ENCODE data around the gene CDH4. TPM values are rescaled to one million over a fixed set of nuclear protein-coding genes. Genes with fewer than 3 reads are reported as not detected.

Gene CDH4
- total and polyA plus RNA-seq, 2 donors from 2014 or later, result 1.1 TPM; not detected in 1

DNA sequence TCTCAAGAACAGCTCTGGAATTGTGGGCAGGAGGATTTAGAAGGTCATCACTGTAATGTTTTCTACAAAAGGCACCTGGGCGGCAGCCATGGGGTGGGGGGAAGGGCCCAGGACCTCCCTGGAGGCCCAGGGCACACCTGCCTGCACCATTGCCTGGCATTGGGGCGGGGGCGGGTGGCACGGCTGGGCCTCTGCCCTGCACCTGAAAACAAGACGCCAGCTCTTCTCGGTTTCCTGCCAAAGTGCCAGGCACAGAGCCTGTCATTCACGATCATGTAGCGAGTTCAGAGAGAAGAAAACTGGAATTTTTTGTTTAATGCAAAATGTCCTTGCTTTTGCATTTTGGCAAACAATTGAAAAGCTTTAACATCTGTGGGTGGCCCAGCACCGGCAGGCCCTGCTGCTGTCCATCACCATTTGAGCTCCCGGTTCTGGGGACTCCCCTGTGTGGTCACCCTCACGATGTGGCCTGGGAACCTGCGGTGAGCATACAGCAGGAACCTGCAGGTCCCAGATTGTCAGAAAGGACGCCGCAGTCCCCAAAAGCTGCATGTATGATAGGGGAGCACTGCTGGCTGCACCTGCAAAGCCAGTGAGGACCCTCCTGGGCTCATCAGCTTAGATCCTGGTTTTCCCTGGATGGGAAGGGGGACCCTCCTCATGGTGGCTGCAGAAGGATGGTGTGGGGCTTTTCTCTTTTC lies 262.9 kb downstream of the CDH4 start:
- H3K4me3 ChIP-seq (ENCODE audit: low read length in 3 of 3), result no peak overlapping the region
- TF ChIP-seq, protein P1, sequence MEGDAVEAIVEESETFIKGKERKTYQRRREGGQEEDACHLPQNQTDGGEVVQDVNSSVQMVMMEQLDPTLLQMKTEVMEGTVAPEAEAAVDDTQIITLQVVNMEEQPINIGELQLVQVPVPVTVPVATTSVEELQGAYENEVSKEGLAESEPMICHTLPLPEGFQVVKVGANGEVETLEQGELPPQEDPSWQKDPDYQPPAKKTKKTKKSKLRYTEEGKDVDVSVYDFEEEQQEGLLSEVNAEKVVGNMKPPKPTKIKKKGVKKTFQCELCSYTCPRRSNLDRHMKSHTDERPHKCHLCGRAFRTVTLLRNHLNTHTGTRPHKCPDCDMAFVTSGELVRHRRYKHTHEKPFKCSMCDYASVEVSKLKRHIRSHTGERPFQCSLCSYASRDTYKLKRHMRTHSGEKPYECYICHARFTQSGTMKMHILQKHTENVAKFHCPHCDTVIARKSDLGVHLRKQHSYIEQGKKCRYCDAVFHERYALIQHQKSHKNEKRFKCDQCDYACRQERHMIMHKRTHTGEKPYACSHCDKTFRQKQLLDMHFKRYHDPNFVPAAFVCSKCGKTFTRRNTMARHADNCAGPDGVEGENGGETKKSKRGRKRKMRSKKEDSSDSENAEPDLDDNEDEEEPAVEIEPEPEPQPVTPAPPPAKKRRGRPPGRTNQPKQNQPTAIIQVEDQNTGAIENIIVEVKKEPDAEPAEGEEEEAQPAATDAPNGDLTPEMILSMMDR (IDR thresholded peaks at IDR 0.05; ENCODE audit: borderline replicate concordance, extremely low read depth, insufficient read depth), result no peak
- intact Hi-C loops (cut with DNase I), result no loop called here
- no peak overlapping the region for H3K27ac ChIP-seq (ENCODE audit: low read depth in 2 of 2, low read length in 2 of 2)
- no peak overlapping the region for H3K9ac ChIP-seq (ENCODE audit: low read length in 3 of 3)
- H3K27me3 ChIP-seq (ENCODE audit: control insufficient read depth, insufficient read depth, low read length), result no peaks in the 10 kb centered on the region
- FAIRE-seq (no peak), DNase-seq (peak in 1 of 5 donors; percentile 5)
- H3K9me3 ChIP-seq (ENCODE audit: control insufficient read depth in 2 of 3, insufficient read depth in 1 of 3, low read length in 3 of 3), result no peaks in the 10 kb centered on the region
- H3K36me3 ChIP-seq (ENCODE audit: control insufficient read depth in 2 of 3, insufficient read depth in 3 of 3, low read length in 3 of 3), result no peaks in the 10 kb centered on the region
- no peaks in the 10 kb centered on the region for H3K4me1 ChIP-seq (ENCODE audit: control insufficient read depth in 2 of 3, insufficient read depth in 2 of 3, low read depth in 1 of 3, low read length in 3 of 3)

DNA sequence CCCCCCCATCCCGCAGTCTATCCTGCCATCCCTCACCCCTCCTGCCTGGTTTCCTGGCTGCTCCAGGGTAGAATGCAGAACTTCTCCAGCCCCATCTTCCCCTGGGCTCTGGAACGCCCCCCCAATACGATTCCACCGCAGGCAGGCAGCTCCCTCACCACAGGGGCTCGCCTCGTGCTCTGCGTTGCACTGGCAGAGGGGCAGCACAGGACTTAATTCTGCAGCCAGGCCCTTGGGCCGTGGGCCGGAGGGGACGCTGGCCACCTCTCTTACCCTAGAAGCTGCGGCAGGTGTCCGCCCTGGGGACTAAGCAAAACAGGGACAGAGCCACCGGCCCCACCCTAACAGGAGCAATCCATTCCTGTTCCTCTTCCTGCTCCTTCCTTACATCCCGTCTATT lies 263.9 kb downstream of the CDH4 start:
- Histone ChIP-seq H3K27ac (ENCODE audit: low read depth in 2 of 2, low read length in 2 of 2) (no peak overlapping the region), H3K9me3 (ENCODE audit: control insufficient read depth in 2 of 3, insufficient read depth in 1 of 3, low read length in 3 of 3) (no peaks in the 10 kb centered on the region), H3K36me3 (ENCODE audit: control insufficient read depth in 2 of 3, insufficient read depth in 3 of 3, low read length in 3 of 3) (no peaks in the 10 kb centered on the region), H3K9ac (ENCODE audit: low read length in 3 of 3) (no peak overlapping the region), H3K27me3 (ENCODE audit: control insufficient read depth, insufficient read depth, low read length) (no peaks in the 10 kb centered on the region), H3K4me1 (ENCODE audit: control insufficient read depth in 2 of 3, insufficient read depth in 2 of 3, low read depth in 1 of 3, low read length in 3 of 3) (no peaks in the 10 kb centered on the region), H3K4me3 (ENCODE audit: low read length in 3 of 3) (no peak overlapping the region)
- TF ChIP-seq, protein P1 (IDR thresholded peaks at IDR 0.05; ENCODE audit: borderline replicate concordance, extremely low read depth, insufficient read depth), result no peak
- intact Hi-C loops (cut with DNase I), result no loop called here
- FAIRE-seq, result no peak
- no peak for DNase-seq

DNA sequence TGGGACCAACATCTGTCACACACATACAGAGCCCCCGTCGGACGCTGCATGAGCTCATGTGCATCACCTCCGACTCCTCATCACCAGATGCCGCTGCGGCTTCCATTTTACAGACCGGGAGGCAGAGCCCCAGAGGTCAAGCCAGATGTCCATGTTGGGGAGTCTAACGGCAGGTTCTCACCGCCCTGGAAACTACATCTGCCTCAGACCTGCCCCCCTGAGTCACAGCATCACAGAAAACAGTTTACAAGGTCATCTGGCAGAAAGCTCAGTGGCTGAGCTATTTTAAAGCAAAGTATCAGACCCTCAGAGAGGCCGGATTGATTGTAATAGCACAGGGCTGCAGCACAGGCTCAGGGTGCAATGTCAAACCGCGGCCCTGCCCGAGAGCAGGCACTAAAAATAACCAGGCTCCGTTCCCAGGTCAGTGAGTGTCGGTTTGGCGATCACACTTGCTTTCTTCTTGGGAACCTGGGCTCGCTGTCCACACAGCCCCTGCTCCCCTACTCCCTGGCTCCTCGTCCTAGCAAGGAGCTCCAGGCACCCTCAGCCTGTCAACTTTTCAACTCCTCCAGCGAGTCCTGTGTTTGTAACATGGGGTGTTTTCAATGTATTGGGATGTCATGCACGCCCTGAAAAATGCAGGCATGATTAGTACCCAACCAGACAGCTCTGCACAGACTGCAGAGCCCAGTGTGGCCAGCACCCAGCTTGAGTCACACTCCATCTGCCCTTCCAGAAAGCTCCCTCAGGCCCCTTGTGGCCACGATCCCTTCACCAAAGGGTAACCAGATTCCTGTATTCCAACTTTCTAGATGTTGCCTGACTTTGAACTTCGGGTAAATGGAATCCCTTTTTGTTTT lies 264.5 kb downstream of the CDH4 start:
- Histone ChIP-seq H3K4me1 (ENCODE audit: control insufficient read depth in 2 of 3, insufficient read depth in 2 of 3, low read depth in 1 of 3, low read length in 3 of 3) (no peaks in the 10 kb centered on the region), H3K27me3 (ENCODE audit: control insufficient read depth, insufficient read depth, low read length) (no peaks in the 10 kb centered on the region), H3K36me3 (ENCODE audit: control insufficient read depth in 2 of 3, insufficient read depth in 3 of 3, low read length in 3 of 3) (no peaks in the 10 kb centered on the region), H3K27ac (ENCODE audit: low read depth in 2 of 2, low read length in 2 of 2) (no peak overlapping the region), H3K9ac (ENCODE audit: low read length in 3 of 3) (no peak overlapping the region), H3K4me3 (ENCODE audit: low read length in 3 of 3) (no peak overlapping the region), H3K9me3 (ENCODE audit: control insufficient read depth in 2 of 3, insufficient read depth in 1 of 3, low read length in 3 of 3) (no peaks in the 10 kb centered on the region)
- DNase-seq (no peak), FAIRE-seq (no peak)
- intact Hi-C loops (cut with DNase I), result no loop called here
- TF ChIP-seq, protein P1 (IDR thresholded peaks at IDR 0.05; ENCODE audit: borderline replicate concordance, extremely low read depth, insufficient read depth), result no peak

Measured in kidney (tissue), 14 donors.